Activated T-cell treated with anti-CD3 and anti-CD28 coated beads, Interleukin-2, amount 50 U/mL, for 1 hour (primary cell): ENCODE data around the gene NOP16.

Experiments
- DNase-seq: peaks from one replicate; pipeline ENCODE4 v3.0.0-alpha.2; 2020

Gene NOP16

GRCh38 chr5:176355400-176356178 is 32.8 kb downstream of the NOP16 start:
- DNase-seq = no peak

GRCh38 chr5:176353533-176353932 is 34.9 kb downstream of the NOP16 start:
- no peak for DNase-seq

GRCh38 chr5:176352116-176352878 is 36.1 kb downstream of the NOP16 start:
- DNase-seq = no peak

GRCh38 chr5:176350416-176350815 is 38.0 kb downstream of the NOP16 start:
- DNase-seq = no peak

- no peak for DNase-seq
Measured at GRCh38 chr5:176342766-176343458, 45.5 kb downstream of the NOP16 start.

GRCh38 chr5:176342158-176342483 is 46.3 kb downstream of the NOP16 start:
- no peak for DNase-seq

- DNase-seq = no peak
Measured at GRCh38 chr5:176341325-176342157, 46.9 kb downstream of the NOP16 start.

GRCh38 chr5:176339304-176339703 is 49.1 kb downstream of the NOP16 start:
- DNase-seq = no peak

- no peak for DNase-seq
Measured at GRCh38 chr5:176337913-176338312, 50.5 kb downstream of the NOP16 start.

GRCh38 chr5:176334031-176334770 is 54.2 kb downstream of the NOP16 start:
- DNase-seq = no peak
